GM18867 (cell line): ENCODE measurements around the gene RPS14.
A peak's percentile ranks its signal among the peaks of the same experiment; 100 is the strongest.
"Not testable (repeated sequence)": the region's sequence is repeated elsewhere in the genome, so short reads cannot be mapped to it uniquely, and the experiment has no call there.

ENCODE experiments used
- ATAC-seq: cut with Tn5 transposase; IDR thresholded peaks from one replicate; pipeline ENCODE4 v1.9.1; 2021; ENCODE audit warnings: mild to moderate bottlenecking, moderate library complexity; ENCODE audit not compliant: unreplicated experiment

RPS14 gene

DNA sequence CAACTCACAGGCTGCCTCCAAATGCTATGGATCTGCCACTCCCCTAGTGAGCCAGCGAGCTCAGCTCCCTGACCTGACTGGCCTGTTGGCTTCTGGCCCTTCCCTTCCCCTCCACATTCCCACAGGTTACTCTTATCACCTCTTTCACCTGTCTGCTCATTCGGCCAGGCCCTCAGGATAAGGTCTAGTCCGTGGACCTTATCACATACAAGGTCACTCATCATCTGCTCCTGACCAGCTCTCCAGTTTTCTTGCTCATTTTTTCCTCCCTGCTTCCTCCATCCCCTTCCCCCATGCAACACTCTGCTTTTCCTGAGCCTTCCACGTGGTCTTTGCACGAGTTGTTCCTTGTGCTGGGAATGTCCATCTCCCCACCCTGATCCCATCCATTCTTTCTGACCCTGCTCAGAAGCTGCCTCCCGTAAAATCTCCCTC, 32.5 kb upstream of the RPS14 start:
- ATAC-seq, result no peak

DNA sequence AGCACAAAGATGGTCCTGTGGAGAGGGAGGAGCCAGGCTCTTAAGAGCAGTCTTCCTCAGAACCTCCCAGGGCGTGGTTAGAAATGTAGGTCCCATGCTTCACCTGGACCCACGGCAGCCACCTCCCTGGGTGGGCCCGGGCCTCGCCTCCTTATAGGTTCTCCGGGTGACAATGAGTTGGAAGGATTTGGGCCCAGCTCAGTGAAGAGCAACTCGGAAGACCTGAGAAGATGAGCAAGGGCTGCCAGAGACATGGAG, 32.1 kb upstream of the RPS14 start:
- no peak for ATAC-seq

DNA sequence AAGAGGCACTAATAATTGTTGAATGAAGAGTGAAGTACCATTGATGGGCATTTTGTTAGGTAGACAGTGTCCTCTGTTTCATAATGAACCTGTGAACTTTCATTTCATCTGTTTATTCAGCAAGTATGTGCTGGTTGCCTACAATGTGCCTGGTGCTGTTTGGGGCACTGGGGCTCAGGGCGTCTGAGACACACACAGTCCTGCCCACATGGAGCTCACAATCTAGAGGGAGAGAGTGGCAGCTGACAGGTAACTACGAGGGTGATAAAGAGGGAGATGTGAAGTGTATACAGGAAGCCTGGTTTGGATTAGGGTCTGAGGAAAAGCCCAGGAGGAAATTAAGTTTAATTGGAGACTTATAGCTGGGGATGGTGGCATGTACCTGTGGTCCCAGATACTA, 29.9 kb upstream of the RPS14 start:
- no peak for ATAC-seq

DNA sequence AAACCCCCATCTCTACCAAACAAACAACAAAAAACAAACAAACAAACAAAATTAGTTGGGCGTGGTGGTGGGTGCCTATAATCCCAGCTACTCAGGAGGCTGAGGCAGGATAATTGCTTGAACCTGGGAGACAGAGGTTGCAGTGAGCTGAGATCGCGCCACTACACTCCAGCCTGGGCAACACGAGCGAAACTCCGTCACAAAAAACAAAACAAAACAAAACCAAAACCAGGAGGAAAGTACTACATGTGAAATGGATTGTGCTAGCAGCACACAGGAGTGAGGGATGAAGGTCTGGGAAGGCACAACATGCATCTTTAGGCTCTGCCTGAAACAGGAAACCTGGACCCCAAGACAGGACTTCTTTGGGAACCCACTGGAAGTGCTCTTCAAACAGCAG, 27.0 kb upstream of the RPS14 start:
- peak; percentile 25 for ATAC-seq

DNA sequence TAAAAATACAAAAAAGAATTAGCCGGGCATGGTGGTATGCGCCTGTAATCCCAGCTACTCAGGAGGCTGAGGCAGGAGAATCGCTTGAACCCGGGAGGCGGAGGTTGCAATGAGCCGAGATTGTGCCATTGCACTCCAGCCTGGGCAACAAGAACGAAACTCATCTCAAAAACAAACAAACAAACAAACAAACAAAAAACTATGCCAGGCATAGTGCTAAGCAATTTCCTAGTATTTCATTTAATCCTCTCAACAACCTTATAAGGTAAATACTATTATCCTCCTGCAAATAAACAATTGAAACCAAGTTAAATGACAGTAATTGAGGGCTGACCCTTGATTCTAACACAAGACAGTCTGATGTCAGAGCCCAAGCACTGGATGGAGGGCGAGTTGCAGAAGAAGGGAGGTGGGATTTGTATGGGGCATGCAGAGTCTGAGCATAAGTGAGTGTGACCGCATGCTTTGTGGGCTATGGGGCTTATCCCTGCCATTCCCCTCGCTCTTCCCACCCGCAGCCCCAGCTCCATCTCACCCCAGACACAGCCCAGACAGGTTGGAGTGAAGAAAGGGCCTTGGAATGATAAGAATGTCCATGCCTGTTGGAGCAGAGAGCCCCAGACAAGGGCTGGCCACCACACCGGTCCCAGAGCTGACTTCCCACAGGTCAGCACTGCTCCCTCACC, 24.3 kb upstream of the RPS14 start:
- ATAC-seq, result no peak

DNA sequence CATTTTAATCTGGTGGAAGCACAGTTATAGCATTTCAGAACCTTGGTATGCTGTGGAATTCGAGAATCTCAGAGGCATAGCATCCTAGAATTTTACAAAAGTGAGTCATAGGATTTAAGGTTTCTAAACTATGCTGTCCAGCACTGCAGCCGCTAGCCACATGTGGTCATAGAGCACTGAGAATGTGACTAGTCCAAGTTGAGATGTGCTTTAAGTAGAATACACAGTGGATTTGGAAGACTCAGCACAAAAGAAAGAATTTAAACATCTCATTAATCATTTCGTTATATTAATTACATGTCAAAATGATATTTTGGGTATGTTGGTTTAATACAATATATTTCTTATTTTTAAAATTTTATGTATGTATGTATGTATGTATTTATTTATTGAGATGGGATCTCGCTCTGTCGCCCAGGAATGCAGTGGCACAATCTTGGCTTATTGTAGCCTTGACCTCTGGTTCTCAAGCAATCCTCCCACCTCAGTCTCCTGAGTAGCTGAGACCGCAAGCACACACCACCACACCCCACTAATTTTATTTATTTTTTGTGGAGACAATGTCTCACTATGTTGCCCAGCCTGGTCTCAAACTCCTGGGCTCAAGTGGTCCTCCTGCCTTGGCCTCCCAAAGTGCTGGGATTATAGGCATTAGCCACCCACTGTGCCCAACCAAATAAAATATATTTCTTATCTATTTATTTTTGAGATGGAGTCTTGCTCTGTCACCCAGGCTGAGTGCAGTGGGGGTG, 20.4 kb upstream of the RPS14 start:
- ATAC-seq, result no peak

DNA sequence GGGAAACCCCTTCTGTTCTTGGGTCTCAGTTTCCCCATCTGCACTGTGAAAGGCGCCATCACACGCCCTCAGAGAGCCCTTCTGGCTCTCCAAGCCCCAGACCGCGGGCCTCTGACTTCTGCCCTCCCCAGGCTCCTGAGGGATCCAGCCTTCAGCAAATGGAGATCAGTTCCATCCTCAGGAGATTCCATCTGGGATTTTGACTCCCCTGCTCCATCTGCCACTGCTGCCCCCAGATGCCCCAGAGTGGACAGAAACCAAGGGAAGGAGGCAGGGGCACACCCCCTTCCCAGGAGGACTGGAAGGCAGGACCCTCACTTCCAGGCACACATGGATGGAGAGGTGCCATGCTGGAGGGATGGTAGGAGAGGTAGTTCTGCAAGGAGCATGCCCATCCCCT, 18.7 kb upstream of the RPS14 start:
- ATAC-seq, result no peak

DNA sequence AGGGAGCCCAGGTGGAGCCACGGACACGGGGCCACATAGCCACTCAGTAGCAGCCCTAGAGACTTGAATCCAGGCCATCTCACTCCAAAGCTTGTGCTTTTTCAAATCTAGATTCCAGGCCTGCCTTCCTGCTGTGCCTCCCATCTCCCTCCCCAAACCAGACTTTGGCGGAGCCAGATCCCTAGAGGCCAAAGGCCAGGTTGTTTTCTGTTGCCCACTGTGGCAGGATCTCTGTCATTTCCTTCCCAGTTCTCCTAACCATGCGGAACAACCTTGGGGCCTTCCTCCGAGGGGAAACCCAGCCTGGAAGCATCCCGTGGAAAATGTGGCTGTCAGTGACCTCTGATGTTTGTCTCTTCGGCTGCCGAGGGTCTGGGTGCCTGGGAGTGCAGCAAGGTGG, 16.4 kb upstream of the RPS14 start:
- ATAC-seq, result no peak

DNA sequence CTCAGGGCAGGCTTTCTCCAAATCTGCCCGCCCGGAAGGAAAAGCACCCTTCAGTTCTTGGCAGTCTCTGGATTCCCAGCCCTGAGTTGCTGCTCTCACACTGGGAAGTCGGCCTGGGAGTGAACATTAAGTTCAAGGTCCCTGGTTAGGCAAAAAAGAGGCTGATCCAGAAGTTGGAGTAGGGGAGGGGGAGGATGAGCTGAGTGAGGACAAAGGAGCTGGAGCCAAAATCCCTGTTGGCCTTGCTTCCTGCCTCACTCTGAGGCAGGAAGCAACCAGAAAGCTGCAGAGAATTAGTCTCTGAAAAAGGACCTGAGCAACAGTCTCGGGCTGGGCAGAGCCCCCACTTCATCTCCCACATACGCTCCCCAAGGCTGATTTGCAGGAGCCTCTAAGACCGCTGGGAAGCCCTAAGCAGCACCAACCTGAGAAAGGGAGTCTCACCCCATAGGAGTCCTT, 15.0 kb upstream of the RPS14 start:
- ATAC-seq, result no peak

DNA sequence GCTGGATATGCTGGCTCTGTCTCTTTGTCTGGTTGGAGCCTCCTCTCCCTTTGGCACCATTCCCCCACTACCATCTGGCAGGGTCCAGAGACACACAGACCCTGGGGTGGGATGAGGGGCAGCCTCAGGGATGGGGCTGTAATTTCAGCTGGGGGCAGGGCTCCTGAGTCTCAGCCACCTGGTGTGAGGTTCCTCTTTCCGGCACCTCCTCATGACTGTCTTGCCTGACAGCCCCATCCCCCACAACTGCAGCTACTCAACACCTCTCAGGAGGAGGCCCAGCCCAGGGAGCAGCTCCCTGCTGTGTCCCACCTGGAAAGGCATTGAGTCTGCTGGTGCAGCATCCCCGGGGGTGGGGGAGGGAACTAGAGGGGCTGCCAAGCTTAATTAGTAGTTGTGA, 11.7 kb upstream of the RPS14 start:
- ATAC-seq, result peak; percentile 88

DNA sequence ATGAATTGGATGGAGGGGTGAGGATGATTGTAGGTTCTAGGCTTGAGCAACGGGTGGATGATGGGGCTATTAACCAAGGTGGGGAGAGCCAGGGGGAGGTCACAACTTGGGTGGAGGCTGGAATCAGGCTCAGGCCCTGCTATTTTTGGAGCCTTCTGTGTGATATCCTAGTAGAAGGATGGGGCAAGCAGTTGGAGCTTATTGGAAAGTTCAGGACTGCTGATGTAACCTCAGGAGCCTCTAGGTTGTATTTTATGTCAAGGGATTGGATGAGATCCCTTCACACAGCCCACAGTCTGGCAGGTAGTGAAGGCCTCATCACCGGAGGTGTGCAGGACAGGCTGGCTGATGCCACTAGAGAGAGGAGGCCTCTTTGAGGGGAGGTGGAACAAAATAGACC, 11.2 kb upstream of the RPS14 start:
- ATAC-seq, result no peak

DNA sequence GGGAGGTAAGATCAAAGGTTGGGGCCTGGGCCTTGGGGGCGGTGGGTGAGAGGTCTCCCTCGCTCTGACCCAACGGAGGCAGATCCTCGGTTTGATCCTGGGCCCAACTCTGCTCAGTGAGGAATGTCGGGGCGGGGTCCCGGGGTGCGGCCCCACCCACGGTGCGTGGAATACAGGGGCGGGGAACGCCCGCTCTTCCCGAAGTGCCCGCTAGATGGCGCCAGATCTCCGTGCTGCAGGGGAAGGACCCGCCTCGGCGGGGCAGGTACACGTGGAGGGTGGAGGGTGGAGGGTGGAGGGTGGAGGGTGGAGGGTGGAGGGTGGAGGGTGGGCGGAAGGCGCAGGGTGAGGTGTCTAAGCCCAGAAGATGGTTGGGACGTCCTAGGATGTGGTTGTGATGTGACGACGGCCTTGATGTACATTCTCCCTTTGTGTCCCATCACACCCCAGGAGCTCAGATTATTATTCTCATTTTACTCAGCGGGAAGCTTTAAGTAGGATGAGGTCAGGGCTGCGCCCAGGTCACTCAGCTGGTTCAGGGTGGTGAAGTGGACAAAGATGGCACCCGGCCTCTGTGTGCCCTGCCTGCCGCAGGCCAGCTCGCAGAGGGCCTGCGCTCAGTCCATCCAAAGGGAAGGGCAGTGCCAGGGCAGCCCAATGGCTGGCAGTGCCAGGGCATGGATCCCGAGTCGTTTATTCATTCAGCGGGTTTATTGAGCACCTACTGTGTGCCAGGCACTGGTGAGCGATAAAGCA, 9.4 kb upstream of the RPS14 start:
- ATAC-seq, result peak; percentile 76

DNA sequence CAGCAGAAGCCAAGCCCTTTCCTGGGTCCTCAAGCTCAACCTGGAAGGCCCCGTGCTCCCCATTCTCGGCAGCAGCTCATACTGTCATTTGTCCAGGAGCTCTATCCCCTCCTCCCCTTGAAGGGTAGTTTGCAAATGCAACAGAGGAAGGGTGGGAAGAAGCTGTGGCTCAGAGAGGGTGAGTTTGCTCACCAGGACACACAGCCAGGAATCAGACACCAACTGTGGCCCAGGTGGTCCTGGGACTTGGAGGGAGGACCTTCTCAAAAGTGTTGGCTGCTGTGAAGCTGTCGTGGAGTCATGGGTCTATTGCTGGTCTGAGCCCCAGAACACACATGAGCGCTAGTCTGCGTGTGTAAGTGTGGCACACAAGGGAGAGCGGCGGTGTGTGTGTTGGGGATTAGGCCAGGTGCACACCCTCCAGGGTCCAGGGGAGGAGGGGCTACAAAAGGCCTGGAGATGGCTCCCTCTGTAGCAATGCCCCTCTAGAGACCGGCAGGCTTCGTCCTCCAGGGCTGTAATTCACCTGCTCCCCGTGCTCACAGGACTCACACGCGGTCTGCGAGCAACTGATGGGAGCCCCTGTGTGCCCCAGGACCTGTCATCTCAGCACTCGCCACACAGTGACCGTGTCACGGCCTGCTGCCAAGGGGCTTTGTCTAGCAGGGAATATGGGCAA, 8.2 kb upstream of the RPS14 start:
- ATAC-seq, result no peak

DNA sequence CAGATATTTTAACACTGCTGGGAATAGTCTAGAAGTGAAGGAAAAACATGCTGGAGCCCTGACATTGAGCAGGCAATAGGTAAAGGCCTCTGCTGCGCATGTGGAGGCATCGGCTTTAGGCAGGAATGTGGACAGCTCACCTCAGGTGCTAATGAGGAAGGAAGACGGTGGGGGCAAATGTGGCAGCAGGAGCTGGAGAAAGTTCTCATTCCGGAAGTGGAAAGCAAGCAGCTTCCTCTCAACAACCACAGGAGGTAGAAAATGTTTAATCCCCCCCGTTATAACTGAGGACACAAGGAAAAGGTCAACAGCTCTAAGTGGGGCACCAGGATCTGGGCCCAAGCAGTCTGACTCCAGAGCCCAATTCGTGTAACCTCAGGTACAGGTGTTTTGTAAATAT, 7.6 kb upstream of the RPS14 start:
- ATAC-seq, result no peak

DNA sequence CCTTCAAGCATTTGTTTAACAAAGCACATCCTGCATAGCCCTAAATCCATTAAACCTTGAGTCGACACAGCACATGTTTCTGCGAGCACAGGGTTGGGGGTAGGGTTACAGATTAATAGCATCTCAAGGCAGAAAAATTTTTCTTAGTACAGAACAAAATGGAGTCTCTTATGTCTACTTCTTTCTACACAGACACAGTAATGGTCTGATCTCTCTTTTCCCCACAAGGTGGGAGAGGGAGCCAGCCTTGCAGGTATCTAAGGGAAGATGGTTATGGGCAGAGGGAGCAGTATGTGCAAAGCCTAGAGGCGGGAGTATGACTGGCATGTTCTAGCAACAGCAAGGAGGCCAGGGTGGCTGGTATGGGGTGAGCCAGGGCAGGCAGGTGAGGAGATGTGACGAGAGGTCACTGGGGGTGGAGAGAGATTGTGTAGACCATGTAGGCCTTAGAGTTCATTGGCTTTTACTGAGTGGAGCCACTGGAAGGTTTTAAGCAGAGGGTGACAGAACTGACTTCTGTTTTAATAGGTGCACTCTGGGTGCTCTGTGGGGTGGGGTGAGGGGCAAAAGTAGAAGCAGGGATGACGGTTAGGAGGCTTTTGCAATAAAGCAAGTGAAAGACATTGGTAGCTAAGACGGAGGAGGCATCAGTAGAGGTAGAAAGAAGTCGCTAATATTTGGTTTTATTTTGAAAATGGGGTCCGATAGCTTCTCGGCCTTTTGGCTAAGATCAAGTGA, 5.1 kb upstream of the RPS14 start:
- no peak for ATAC-seq

DNA sequence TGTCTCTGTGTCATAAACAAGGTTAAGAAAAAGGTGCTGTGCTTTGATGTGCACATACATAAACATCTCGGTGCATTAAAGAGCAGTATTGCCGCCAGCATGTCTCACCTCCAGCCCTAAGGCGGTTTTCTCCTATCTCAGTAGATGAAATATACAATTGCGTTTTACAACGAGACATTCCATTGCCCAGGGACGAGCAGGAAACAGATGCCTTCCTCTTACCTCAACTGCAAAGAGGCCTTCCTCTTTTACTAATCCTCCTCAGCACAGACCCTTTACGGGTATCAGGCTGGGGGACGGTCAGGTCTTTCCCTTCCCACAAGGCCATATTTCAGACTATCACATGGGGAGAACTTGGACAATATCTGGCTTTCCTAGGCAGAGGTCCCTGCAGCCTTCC, 4.5 kb upstream of the RPS14 start:
- ATAC-seq, result not testable (repeated sequence)

DNA sequence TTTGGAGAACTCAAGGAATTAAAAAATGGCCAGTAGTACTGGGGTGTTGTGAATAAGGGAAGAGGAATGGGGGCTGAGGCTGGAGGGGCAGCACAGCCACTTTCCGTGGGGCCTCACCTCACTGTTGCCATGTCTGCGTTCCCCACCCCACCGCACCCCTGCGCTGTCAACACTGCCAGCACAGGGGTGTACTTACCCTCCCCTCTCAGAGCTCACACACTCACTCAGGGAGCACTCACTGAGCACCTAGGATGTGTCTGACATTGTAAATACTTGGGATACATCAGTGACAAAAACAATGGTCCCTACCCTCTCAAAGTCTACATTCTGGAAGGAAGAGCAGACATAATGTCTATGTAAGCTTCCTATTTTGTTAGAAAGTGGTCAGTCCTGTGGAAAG, 3.4 kb upstream of the RPS14 start:
- no peak for ATAC-seq

DNA sequence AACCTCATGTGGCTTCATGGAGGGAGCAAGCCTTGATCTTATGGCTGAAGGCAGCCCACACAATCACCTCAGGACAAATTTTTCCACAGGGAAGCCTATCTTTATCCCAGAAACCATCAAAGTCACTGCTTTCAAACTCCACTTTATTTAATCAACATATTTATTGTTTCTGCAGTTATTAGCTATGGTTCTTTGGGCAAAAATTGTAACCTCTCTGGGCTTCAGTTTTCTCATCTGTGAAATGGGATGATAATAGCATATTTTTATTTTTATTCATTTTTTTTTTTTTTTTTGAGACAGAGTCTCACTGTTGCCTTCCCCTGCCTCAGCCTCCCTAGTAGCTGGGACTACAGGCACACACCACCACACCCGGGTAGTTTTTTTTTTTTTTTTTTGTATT, 2.1 kb upstream of the RPS14 start:
- ATAC-seq, result no peak

DNA sequence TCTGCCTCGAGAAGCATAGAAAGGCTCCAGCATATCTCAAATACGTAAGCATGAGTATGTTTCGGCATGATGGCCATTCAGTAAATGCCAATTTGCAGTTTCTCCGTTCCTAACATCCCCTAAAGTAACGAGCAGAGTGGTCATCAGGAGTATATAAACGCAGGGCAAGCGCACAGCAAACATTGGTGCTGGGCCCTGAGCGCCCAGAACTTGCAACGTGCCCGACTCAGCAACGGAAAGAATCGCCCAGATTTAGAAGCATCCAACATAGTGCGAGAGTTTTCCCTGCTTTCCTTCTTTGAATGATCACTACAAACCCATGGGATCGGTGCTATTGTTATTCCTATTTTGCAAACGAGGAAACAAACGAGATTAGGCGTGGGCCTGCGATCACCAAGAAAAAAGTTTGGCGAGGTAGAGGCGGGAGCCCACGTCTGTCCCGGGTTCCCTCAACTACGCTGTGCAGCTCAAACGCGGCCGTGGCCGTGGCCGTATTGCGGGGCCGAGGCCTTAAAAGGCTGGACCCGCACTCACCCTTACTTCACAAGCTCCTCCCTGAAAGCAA, 505 bp downstream of the RPS14 start:
- ATAC-seq, result peak; percentile 35

DNA sequence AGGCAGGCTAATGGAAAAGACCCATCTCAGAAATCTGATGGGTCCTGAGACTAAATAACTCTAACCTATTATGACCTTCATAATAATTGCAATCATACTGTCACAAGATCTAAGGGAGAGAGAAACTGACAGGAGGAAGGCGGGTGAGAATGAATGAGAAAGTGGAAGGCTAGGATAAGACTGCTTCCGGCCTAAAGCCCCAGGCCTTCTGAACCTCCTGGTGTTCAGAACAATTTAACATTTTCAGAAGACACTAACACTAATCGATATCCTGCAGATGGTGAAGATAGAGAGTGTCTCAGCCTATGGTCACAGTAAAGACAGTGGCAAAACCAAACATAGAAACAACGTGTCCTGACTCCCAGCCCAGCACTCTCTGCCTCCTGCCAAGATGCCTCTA, 1.2 kb downstream of the RPS14 start:
- ATAC-seq, result no peak

DNA sequence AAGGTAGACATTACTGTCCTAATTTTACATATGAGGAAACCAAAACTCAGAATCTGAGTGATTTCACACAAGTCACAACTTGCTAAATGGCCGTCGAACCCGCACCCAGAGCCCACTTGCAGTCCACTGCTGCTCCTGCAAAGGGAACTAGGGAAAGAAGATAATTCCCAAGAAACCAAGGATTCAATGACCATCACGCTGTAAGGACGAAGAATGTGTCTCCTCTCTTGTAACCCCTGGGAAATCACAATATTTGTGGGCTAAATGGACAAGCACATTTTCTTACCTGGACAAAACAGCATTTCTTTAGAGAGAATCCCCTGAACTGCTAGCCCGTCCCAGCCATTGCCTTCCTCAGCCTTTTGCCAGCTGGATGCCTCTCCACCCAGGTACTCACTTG, 2.4 kb downstream of the RPS14 start:
- ATAC-seq, result no peak
